Testis (tissue), 2 donors: ENCODE data around the gene MARCHF3.

Experiments used
- CTCF ChIP-seq, 3 experiments: fragments of 450-650 bp in 2 of 3; fragments of 200-600 bp in 1 of 3; sonication (generic) in 1 of 3; IDR thresholded peaks; one replicate each; pipeline ENCODE4 v1.5.1; 2016 to 2019; ENCODE audit warnings: antibody characterized with exemption in 3 of 3, mild to moderate bottlenecking in 2 of 3, moderate library complexity in 1 of 3
- POLR2A ChIP-seq: fragments of 450-650 bp; IDR thresholded peaks from one replicate; pipeline ENCODE4 v1.6.1; 2017; ENCODE audit warnings: antibody characterized with exemption, mild to moderate bottlenecking, moderate library complexity

GRCh38 chr5:126931963-126932660, 98.2 kb downstream of the MARCHF3 start:
- TF ChIP-seq CTCF (IDR thresholded peaks at IDR 0.05) (no peak), POLR2A (no peak)
